K562 (cell line): Measurements from ENCODE around the gene VIPR2. TPM values are rescaled to one million over a fixed set of nuclear protein-coding genes. Genes with fewer than 3 reads are reported as not detected.

ENCODE experiments used
- BRD4 ChIP-seq: fragments of 200-600 bp; sonication (generic); IDR thresholded peaks from 2 replicates; pipeline ENCODE4 v1.6.1; 2017; ENCODE audit warnings: inconsistent platforms
- IRF9 ChIP-seq: fragments of 450-650 bp; IDR thresholded peaks from 2 replicates; pipeline ENCODE4 v1.6.1; 2016; ENCODE audit warnings: missing biosample characterization, missing genetic modification characterization
- MCM2 ChIP-seq: fragments of 450-650 bp; IDR thresholded peaks from 2 replicates; pipeline ENCODE4 v1.6.1; 2017; ENCODE audit warnings: low read depth, mild to moderate bottlenecking
- SNRNP70 ChIP-seq: fragments of 200-400 bp; formaldehyde crosslinking; optimal IDR thresholded peaks from 2 replicates; pipeline ENCODE3; 2017; ENCODE audit warnings: low read depth, low read length
- SRSF3 ChIP-seq: fragments of 200-400 bp; formaldehyde crosslinking; IDR thresholded peaks from 2 replicates; pipeline ENCODE4 v1.6.1; 2016; ENCODE audit warnings: mild to moderate bottlenecking, low read length, moderate library complexity; ENCODE audit not compliant: insufficient read depth
- THRB ChIP-seq: fragments of 450-650 bp; formaldehyde crosslinking; conservative IDR thresholded peaks from 2 replicates; pipeline ENCODE4 v1.4.0; 2022; ENCODE audit warnings: mild to moderate bottlenecking, missing genetic modification characterization
- ZBTB49 ChIP-seq: sonication (generic); formaldehyde crosslinking; IDR thresholded peaks from 2 replicates; pipeline ENCODE4 v1.8.0; 2022; ENCODE audit warnings: missing genetic modification reagents, mild to moderate bottlenecking, borderline replicate concordance
- ZEB2 ChIP-seq: fragments of 450-650 bp; IDR thresholded peaks from 2 replicates; pipeline ENCODE4 v1.6.1; 2016
- ZNF263 ChIP-seq: sonication (generic); formaldehyde crosslinking; IDR thresholded peaks from 2 replicates; pipeline ENCODE4 v1.8.0; 2022; ENCODE audit warnings: mild to moderate bottlenecking, missing genetic modification reagents, borderline replicate concordance
- ZNF696 ChIP-seq: fragments of 250-450 bp; sonication (Bioruptor Pico); conservative IDR thresholded peaks from 2 replicates; pipeline ENCODE4 v1.4.0; 2020; ENCODE audit warnings: mild to moderate bottlenecking, moderate library complexity
- ZNF830 ChIP-seq: fragments of 250-450 bp; sonication (Bioruptor Pico); IDR thresholded peaks from 2 replicates; pipeline ENCODE4 v1.5.0; 2021; ENCODE audit warnings: mild to moderate bottlenecking
- polyA plus RNA-seq, 8 experiments: library from polyadenylated mRNA; depleted of rRNA in 4 of 8; stranded (reverse) in 5 of 8; unstranded in 3 of 8; fragments of >200 nt; fragmentation: Nextera tagmentation in 2 of 8; fragmentation: Illumina TruSeq in 1 of 8; extraction: Ambion mirVana in 2 of 8; extraction: Trizol in 1 of 8; gene quantifications; 2 replicates each; pipeline versions ENCODE4 v1.2.1 to v1.2.3, GENCODE V29; 2011 to 2014; ENCODE audit warnings: inconsistent platforms in 1 of 8, missing spikeins in 1 of 8
- total RNA-seq, 7 experiments: library from RNA; depleted of rRNA in 6 of 7; stranded (reverse); fragments of >200 nt in 6 of 7; fragmentation: Illumina TruSeq in 2 of 7; extraction: Trizol in 2 of 7; gene quantifications; 2 replicates each; pipeline versions ENCODE4 v1.2.1 to v1.2.3, GENCODE V29; 2011 to 2021; ENCODE audit warnings: low replicate concordance in 1 of 7

Gene VIPR2
- total and polyA plus RNA-seq, 9 of the 15 experiments (the other 6 are each of a cell fraction or from before 2014, with no cell fraction given) = 0.04 TPM; not detected in 8

GRCh38 chr7:159119851-159120539 lies 24.7 kb downstream of the VIPR2 start (continued):
- TF ChIP-seq THRB (CRISPR knock-in tag) (no peak), ZEB2 (no peak), SRSF3 (no peak), MCM2 (no peak), ZBTB49 (CRISPR knock-in tag) (no peak), ZNF263 (CRISPR knock-in tag) (no peak), ZNF696 (no peak), IRF9 (tag) (no peak), SNRNP70 (no peak), BRD4 (no peak), ZNF830 (CRISPR knock-in tag) (no peak)
